OCI-LY3 (cell line): ENCODE data around the gene TBC1D5.
A peak's percentile ranks its signal among the peaks of the same experiment; 100 is the strongest.

Experiments used
- H2AFZ ChIP-seq: fragments of 200-600, 300-600 bp; shearing (Covaris generic); 2 replicates; pipeline ENCODE4 v1.6.0; 2014; ENCODE audit warnings: antibody characterized with exemption, low read depth, low read length
- H3K27ac ChIP-seq: fragments of 200-600, 300-600 bp; sonication (generic); 2 replicates; pipeline ENCODE4 v1.5.1; 2014; ENCODE audit warnings: mild to moderate bottlenecking, low read length, moderate library complexity, mixed read lengths
- H3K27me3 ChIP-seq: fragments of 200-600, 300-600 bp; sonication (generic); 2 replicates; pipeline ENCODE4 v1.6.1; 2014; ENCODE audit warnings: low read depth, low read length, mixed read lengths
- H3K36me3 ChIP-seq: fragments of 200-600, 300-600 bp; sonication (generic); replicated peaks from 2 replicates; pipeline ENCODE3; 2014; ENCODE audit warnings: low read depth, low read length, mixed read lengths
- H3K4me1 ChIP-seq: fragments of 300-600, 200-600 bp; sonication (generic); 2 replicates; pipeline ENCODE4 v1.6.1; 2014; ENCODE audit warnings: low read length, mixed read lengths
- H3K4me2 ChIP-seq: fragments of 200-600, 300-600 bp; sonication (generic); 2 replicates; pipeline ENCODE4 v1.6.1; 2014; ENCODE audit warnings: low read length, mixed read lengths
- H3K4me3 ChIP-seq: fragments of 300-600, 200-600 bp; sonication (generic); 2 replicates; pipeline ENCODE4 v1.5.1; 2014; ENCODE audit warnings: antibody characterized with exemption, mild to moderate bottlenecking, low read length, moderate library complexity
- H3K79me2 ChIP-seq: fragments of 300-600, 200-600 bp; shearing (Covaris generic); 2 replicates; pipeline ENCODE4 v1.6.1; 2014; ENCODE audit warnings: mild to moderate bottlenecking, low read length, mixed read lengths
- H3K9ac ChIP-seq: fragments of 300-600, 200-600 bp; shearing (Covaris generic); 2 replicates; pipeline ENCODE4 v1.6.0; 2014; ENCODE audit warnings: mild to moderate bottlenecking, low read length, moderate library complexity
- H3K9me3 ChIP-seq: fragments of 200-600, 300-600 bp; shearing (Covaris generic); 2 replicates; pipeline ENCODE4 v1.6.1; 2014; ENCODE audit warnings: low read length, mixed read lengths; ENCODE audit not compliant: insufficient read depth
- H4K20me1 ChIP-seq: fragments of 200-600, 300-600 bp; sonication (generic); 2 replicates; pipeline ENCODE4 v1.6.1; 2016; ENCODE audit warnings: low read length, mixed read lengths; ENCODE audit not compliant: insufficient read depth
- CTCF ChIP-seq: fragments of 200-600, 300-600 bp; sonication (generic); IDR thresholded peaks from 2 replicates; pipeline ENCODE4 v1.5.1; 2014; ENCODE audit warnings: antibody characterized with exemption, low read length, low read depth
- EZH2phosphoT487 ChIP-seq: fragments of 200-600 bp; shearing (Covaris generic); IDR thresholded peaks from 2 replicates; pipeline ENCODE4 v1.6.1; 2018; ENCODE audit warnings: antibody characterized with exemption, mixed run types, low read depth

TBC1D5 gene

GRCh38 chr3:17195856-17196604 lies 546.4 kb downstream of the TBC1D5 start:
- H3K9ac ChIP-seq: peak overlapping the region; percentile 44
- 0 out of 2 replicates have a peak overlapping the region, but pooled peaks have one; percentile 1 for H2AFZ ChIP-seq
- peak; percentile 87 for TF ChIP-seq CTCF
- TF ChIP-seq EZH2phosphoT487: no peak
- no peaks in the 10 kb centered on the region for H3K9me3 ChIP-seq
- peak overlapping the region; percentile 71 for H3K27ac ChIP-seq
- H3K36me3 ChIP-seq: no peaks in the 10 kb centered on the region
- no peaks in the 10 kb centered on the region for H3K79me2 ChIP-seq
- H3K27me3 ChIP-seq: no peaks in the 10 kb centered on the region
- H3K4me1 ChIP-seq: peaks cover 50% of the 10 kb centered on the region
- peak overlapping the region; percentile 76 for H3K4me2 ChIP-seq
- H3K4me3 ChIP-seq: peak overlapping the region; percentile 48
- H4K20me1 ChIP-seq: no peaks in the 10 kb centered on the region

- H3K9me3 ChIP-seq: no peaks in the 10 kb centered on the region
- H3K36me3 ChIP-seq: no peaks in the 10 kb centered on the region
- no peaks in the 10 kb centered on the region for H4K20me1 ChIP-seq
- H3K79me2 ChIP-seq: no peaks in the 10 kb centered on the region
- peaks cover 59% of the 10 kb centered on the region for H3K4me1 ChIP-seq
- peak overlapping the region; percentile 44 for H3K9ac ChIP-seq
- peak overlapping the region; percentile 48 for H3K4me3 ChIP-seq
- H2AFZ ChIP-seq: no peak overlapping the region
- H3K4me2 ChIP-seq: peak overlapping the region; percentile 76
- H3K27me3 ChIP-seq: no peaks in the 10 kb centered on the region
- no peak for TF ChIP-seq EZH2phosphoT487
- TF ChIP-seq CTCF: 0 out of 2 replicates have a peak, but pooled peaks have one; percentile 11
- peak overlapping the region; percentile 71 for H3K27ac ChIP-seq
Observed at GRCh38 chr3:17195192-17195611, 547.2 kb downstream of the TBC1D5 start.

- Histone ChIP-seq H3K27me3 (no peaks in the 10 kb centered on the region), H3K9ac (no peak overlapping the region), H3K4me3 (no peak overlapping the region), H3K27ac (no peak overlapping the region), H3K4me1 (peaks cover 65% of the 10 kb centered on the region), H3K79me2 (no peaks in the 10 kb centered on the region), H3K36me3 (no peaks in the 10 kb centered on the region), H3K4me2 (peak overlapping the region; percentile 76), H4K20me1 (no peaks in the 10 kb centered on the region), H3K9me3 (no peaks in the 10 kb centered on the region), H2AFZ (no peak overlapping the region)
- TF ChIP-seq EZH2phosphoT487: no peak
- TF ChIP-seq CTCF: no peak
Observed at GRCh38 chr3:17194116-17194515, 548.3 kb downstream of the TBC1D5 start.

GRCh38 chr3:17192995-17193394 lies 549.4 kb downstream of the TBC1D5 start:
- H4K20me1 ChIP-seq: no peaks in the 10 kb centered on the region
- H3K36me3 ChIP-seq: no peaks in the 10 kb centered on the region
- no peaks in the 10 kb centered on the region for H3K79me2 ChIP-seq
- H3K9me3 ChIP-seq: no peaks in the 10 kb centered on the region
- H3K4me2 ChIP-seq: peak overlapping the region; percentile 76
- peaks cover 65% of the 10 kb centered on the region for H3K4me1 ChIP-seq
- no peak overlapping the region for H2AFZ ChIP-seq
- TF ChIP-seq EZH2phosphoT487 (no peak), CTCF (no peak)
- no peak overlapping the region for H3K27ac ChIP-seq
- H3K9ac ChIP-seq: no peak overlapping the region
- H3K4me3 ChIP-seq: peak overlapping the region; percentile 21
- no peaks in the 10 kb centered on the region for H3K27me3 ChIP-seq
